Subcutaneous adipose tissue (tissue), 4 donors: ENCODE measurements around the gene NFS1. TPM values are rescaled to one million over a fixed set of nuclear protein-coding genes. Genes with fewer than 3 reads are reported as not detected.

Experiments
- total RNA-seq, 4 donors: library from RNA; depleted of rRNA; stranded (reverse); fragments of >200 nt; gene quantifications; one replicate each; pipeline ENCODE4 v1.1.0, GENCODE V29; 2016
- TF ChIP-seq, protein P1 (sequence below): fragments of 450-650 bp; IDR thresholded peaks from one replicate; pipeline ENCODE4 v1.5.1; 2016; ENCODE audit warnings: low read depth, mild to moderate bottlenecking, control low read depth, antibody characterized with exemption, moderate library complexity

NFS1 gene
- total RNA-seq, 4 donors from 2014 or later: 17.4 to 34.7 (median 24.3) TPM

DNA sequence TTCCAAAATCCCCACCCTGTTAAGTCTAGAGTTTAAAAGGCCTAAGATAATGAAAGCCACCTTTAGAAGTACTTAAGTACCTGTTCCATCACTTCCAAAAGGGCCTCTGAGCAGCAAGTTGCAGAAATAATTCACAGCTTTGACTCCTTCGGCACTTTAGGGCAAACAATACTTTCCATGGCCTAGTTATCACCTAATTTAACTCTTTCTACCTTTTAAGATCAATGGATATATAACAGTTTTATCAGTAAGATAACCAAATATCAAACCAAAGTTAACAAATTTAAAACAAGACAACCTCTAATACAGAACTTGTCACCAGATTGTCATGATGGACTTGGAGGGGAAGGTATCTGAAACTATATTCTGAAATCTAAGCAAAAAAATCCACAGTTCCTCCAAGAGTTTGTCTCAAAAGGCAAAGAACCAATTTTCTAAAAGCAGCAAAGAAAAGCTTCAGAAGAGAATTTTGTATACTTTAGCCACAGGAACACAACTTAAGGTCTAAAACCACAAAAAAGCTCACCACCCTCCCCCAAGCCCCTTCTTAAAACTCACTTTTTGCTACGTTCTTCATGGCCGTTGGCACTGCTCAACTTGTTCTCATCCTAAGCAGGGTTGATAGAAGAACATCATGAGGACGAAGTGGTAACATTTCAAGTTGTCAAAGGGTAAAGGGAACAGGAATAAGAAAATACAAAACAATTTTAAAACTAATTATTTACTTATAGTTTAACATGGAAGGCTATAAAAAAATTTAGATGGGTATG is 39.4 kb upstream of the NFS1 start:
- TF ChIP-seq, protein P1, sequence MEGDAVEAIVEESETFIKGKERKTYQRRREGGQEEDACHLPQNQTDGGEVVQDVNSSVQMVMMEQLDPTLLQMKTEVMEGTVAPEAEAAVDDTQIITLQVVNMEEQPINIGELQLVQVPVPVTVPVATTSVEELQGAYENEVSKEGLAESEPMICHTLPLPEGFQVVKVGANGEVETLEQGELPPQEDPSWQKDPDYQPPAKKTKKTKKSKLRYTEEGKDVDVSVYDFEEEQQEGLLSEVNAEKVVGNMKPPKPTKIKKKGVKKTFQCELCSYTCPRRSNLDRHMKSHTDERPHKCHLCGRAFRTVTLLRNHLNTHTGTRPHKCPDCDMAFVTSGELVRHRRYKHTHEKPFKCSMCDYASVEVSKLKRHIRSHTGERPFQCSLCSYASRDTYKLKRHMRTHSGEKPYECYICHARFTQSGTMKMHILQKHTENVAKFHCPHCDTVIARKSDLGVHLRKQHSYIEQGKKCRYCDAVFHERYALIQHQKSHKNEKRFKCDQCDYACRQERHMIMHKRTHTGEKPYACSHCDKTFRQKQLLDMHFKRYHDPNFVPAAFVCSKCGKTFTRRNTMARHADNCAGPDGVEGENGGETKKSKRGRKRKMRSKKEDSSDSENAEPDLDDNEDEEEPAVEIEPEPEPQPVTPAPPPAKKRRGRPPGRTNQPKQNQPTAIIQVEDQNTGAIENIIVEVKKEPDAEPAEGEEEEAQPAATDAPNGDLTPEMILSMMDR: no peak

DNA sequence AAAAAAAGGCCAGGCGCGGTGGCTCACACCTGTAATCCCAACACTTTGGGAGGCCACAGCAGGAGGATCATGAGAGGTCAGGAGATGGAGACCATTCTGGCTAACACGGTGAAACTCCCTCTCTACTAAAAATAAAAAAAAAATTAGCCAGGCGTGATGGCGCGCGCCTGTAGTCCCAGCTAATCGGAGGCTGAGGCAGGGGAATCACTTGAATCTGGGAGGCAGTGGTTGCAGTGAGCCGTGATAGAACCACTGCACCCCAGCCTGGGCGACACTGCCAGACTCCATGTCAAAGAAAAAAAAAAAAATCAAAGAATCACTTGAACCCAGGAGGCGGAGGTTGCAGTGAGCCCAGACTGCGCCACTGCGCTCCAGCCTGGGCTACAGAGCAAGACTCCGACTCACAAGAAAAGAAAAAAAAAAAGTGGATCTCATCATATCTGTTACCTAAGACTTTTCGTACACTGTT is 38.7 kb upstream of the NFS1 start:
- TF ChIP-seq, protein P1: no peak

DNA sequence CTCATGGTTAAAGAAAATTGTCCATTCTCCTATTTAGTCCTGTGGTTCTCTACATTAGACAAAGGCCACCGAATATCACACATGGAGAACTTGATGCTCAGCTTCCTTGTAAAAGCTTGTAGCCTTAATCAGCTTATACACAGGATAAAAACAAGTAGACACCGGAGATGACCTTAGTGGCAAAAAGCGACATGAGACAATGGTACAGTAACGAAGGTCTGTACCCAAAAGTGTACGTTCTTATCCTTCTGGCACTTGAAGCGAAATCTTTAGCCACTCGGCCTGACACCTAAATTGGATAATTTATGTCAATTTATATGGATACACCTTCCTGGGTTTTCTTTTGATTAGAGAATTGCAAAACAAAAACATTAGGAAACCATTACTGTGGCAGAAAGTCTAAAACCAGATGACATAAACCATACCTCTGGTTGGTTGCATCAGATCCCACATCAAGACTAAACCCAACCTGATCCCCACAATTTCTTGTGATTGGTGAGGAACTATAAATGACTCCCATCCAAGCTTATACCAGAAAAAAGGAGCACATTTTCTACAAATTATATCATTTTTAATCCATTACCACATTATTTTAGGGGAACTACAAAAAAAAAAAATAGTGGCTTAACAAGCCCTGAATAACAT is 36.8 kb upstream of the NFS1 start:
- TF ChIP-seq, protein P1: no peak

GRCh38 chr20:35734777-35735649 is 35.9 kb upstream of the NFS1 start:
- TF ChIP-seq, protein P1: no peak

DNA sequence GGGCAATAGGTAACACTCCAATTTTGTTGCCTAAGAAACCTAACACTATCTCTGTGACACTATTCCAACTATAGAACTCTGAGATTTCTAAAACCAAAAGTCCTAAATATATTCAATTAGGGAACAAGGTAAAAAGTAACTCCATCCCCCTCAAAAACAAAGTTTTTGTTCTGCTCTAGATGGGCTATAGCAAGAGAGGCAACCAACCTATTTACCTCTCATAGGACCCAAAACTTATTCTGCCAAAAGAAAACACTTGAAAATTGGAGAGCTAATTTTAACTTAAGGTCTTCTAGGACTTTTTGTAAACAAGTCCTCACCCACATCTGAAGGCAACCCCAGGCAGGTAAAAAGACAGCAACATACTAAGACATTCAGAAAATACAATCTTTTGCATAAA is 35.2 kb upstream of the NFS1 start:
- TF ChIP-seq, protein P1: no peak

GRCh38 chr20:35732644-35732982 is 33.5 kb upstream of the NFS1 start:
- TF ChIP-seq, protein P1: no peak
